Mesendoderm (in vitro differentiated cells): ENCODE measurements around the gene KRT10.

Source experiments
- DNase-seq: peaks from one replicate; pipeline ENCODE4 v3.0.0; 2013
- H2AK5ac ChIP-seq: 2 replicates; pipeline ENCODE4 v1.6.1; 2013; ENCODE audit warnings: low read length, inconsistent platforms
- H2BK120ac ChIP-seq: 2 replicates; pipeline ENCODE4 v1.6.1; 2013; ENCODE audit warnings: low read depth, mild to moderate bottlenecking, low read length, moderate library complexity, mixed read lengths
- H2BK15ac ChIP-seq: replicated peaks from 2 replicates; pipeline ENCODE4 v1.6.1; 2013; ENCODE audit warnings: low read depth, mild to moderate bottlenecking, moderate library complexity
- H2BK5ac ChIP-seq: 2 replicates; pipeline ENCODE4 v1.6.1; 2013; ENCODE audit warnings: low read length, inconsistent platforms
- H3K18ac ChIP-seq: 2 replicates; pipeline ENCODE4 v1.6.1; 2013; ENCODE audit warnings: mild to moderate bottlenecking, low read length, mixed read lengths
- H3K23ac ChIP-seq: one replicate; pipeline ENCODE4 v1.6.1; 2013; ENCODE audit warnings: low read length
- H3K27ac ChIP-seq: 2 replicates; pipeline ENCODE4 v1.5.1; 2013; ENCODE audit warnings: low read depth, mild to moderate bottlenecking, inconsistent platforms, low read length, moderate library complexity
- H3K27me3 ChIP-seq: 2 replicates; pipeline ENCODE4 v1.6.1; 2013; ENCODE audit warnings: low read length, control low read depth, mild to moderate bottlenecking, inconsistent platforms; ENCODE audit not compliant: insufficient read depth, poor library complexity
- H3K36me3 ChIP-seq: 2 replicates; pipeline ENCODE4 v1.6.1; 2013; ENCODE audit warnings: low read length, inconsistent platforms; ENCODE audit not compliant: control insufficient read depth, insufficient read depth
- H3K4ac ChIP-seq: one replicate; pipeline ENCODE4 v1.6.1; 2013; ENCODE audit warnings: low read depth, mild to moderate bottlenecking, low read length, moderate library complexity
- H3K4me1 ChIP-seq: 2 replicates; pipeline ENCODE4 v1.6.1; 2013; ENCODE audit warnings: low read depth, low read length, inconsistent platforms; ENCODE audit not compliant: control insufficient read depth
- H3K4me2 ChIP-seq: 2 replicates; pipeline ENCODE4 v1.6.1; 2013; ENCODE audit warnings: low read length
- H3K4me3 ChIP-seq: 2 replicates; pipeline ENCODE4 v1.5.1; 2013; ENCODE audit warnings: mild to moderate bottlenecking, low read length
- H3K56ac ChIP-seq: one replicate; pipeline ENCODE4 v1.6.1; 2013; ENCODE audit warnings: low read length
- H3K79me1 ChIP-seq: 2 replicates; pipeline ENCODE4 v1.6.1; 2013; ENCODE audit warnings: low read length, inconsistent platforms
- H3K79me2 ChIP-seq: 2 replicates; pipeline ENCODE4 v1.6.1; 2013; ENCODE audit warnings: mild to moderate bottlenecking, low read length; ENCODE audit not compliant: control insufficient read depth, insufficient read depth
- H3K9ac ChIP-seq: 2 replicates; pipeline ENCODE4 v1.6.1; 2013; ENCODE audit warnings: low read length, inconsistent platforms
- H4K5ac ChIP-seq: one replicate; pipeline ENCODE4 v1.6.1; 2013; ENCODE audit warnings: low read length
- H4K8ac ChIP-seq: one replicate; pipeline ENCODE4 v1.6.1; 2013; ENCODE audit warnings: low read depth, mild to moderate bottlenecking, control low read depth, low read length, moderate library complexity
- WGBS: extraction: QIAGEN DNeasy Blood & Tissue Kit; methylation state at CpG from one replicate; pipeline ENCODE4 v1.1.7; 2013; ENCODE audit warnings: low lambda C conversion rate, missing lambda C conversion rate; ENCODE audit not compliant: insufficient coverage; ENCODE audit errors: extremely low coverage; 5-methylcytosine and 5-hydroxymethylcytosine counted together

Gene KRT10

DNA sequence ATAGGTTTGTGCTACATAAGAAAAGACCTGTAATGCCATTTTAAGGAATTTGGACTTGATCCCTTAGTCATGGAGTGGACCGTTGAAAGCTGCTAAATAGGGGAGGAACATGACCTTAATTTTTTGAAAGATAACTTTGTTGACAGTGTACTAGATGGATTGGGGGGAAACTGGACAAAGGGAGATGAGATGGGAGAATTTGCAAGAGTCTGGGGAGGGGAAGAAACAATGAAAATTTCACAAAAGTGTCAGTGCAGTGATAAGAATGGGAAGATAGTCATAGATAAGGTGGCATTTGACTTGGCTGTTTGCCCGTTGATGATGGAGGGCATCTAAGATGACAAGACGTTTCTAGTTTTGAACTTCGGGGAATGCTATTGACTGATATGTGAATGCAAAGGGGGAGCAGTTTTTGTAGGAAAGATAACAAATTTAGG lies 22.3 kb upstream of the KRT10 start:
- H4K8ac ChIP-seq: no peak overlapping the region
- no peak overlapping the region for H3K27ac ChIP-seq
- H3K4ac ChIP-seq: no peak overlapping the region
- WGBS: no CpG with 5 or more reads among the region's 4 CpGs
- H4K5ac ChIP-seq: no peak overlapping the region
- H3K79me1 ChIP-seq: no peaks in the 10 kb centered on the region
- no peak overlapping the region for H2BK15ac ChIP-seq
- H3K27me3 ChIP-seq: no peaks in the 10 kb centered on the region
- no peak for DNase-seq
- H3K36me3 ChIP-seq: no peaks in the 10 kb centered on the region
- H3K4me2 ChIP-seq: no peak overlapping the region
- no peak overlapping the region for H3K4me3 ChIP-seq
- no peak overlapping the region for H2BK120ac ChIP-seq
- no peak overlapping the region for H3K9ac ChIP-seq
- H3K4me1 ChIP-seq: no peaks in the 10 kb centered on the region
- no peak overlapping the region for H3K18ac ChIP-seq
- H3K79me2 ChIP-seq: no peaks in the 10 kb centered on the region
- H2BK5ac ChIP-seq: no peak overlapping the region
- no peak overlapping the region for H3K56ac ChIP-seq
- no peak overlapping the region for H3K23ac ChIP-seq
- no peak overlapping the region for H2AK5ac ChIP-seq

DNA sequence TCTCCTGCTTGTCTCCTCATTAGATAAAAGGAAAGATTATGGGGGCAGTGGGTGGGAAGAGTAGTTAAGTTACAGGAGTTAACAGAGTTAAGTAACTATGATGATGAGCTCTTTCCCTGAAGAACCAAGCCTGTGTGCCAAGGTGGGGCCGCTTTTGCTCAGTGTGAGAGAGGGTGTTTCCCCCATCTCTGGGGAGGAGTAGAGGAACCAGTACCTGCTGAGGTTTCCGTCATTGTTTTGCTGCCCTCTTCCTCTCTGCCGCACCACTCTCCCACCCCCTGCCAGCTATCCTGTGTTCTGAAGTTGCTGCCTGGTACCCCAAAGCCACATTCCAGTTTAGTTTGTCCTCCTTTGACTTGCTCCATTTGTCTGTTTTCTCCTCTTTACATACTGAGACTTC lies 20.8 kb upstream of the KRT10 start:
- H2AK5ac ChIP-seq: no peak overlapping the region
- no peak overlapping the region for H3K27ac ChIP-seq
- DNase-seq: peak; percentile 18
- H3K79me1 ChIP-seq: no peaks in the 10 kb centered on the region
- no peak overlapping the region for H4K5ac ChIP-seq
- H3K9ac ChIP-seq: no peak overlapping the region
- H3K4ac ChIP-seq: no peak overlapping the region
- no peak overlapping the region for H2BK5ac ChIP-seq
- H3K23ac ChIP-seq: no peak overlapping the region
- no peak overlapping the region for H4K8ac ChIP-seq
- no peak overlapping the region for H3K4me2 ChIP-seq
- H3K36me3 ChIP-seq: no peaks in the 10 kb centered on the region
- H3K4me3 ChIP-seq: no peak overlapping the region
- H3K18ac ChIP-seq: no peak overlapping the region
- no peak overlapping the region for H2BK15ac ChIP-seq
- no peaks in the 10 kb centered on the region for H3K79me2 ChIP-seq
- no peaks in the 10 kb centered on the region for H3K27me3 ChIP-seq
- no CpG with 5 or more reads among the region's 3 CpGs for WGBS
- H3K4me1 ChIP-seq: no peaks in the 10 kb centered on the region
- H2BK120ac ChIP-seq: no peak overlapping the region
- no peak overlapping the region for H3K56ac ChIP-seq

DNA sequence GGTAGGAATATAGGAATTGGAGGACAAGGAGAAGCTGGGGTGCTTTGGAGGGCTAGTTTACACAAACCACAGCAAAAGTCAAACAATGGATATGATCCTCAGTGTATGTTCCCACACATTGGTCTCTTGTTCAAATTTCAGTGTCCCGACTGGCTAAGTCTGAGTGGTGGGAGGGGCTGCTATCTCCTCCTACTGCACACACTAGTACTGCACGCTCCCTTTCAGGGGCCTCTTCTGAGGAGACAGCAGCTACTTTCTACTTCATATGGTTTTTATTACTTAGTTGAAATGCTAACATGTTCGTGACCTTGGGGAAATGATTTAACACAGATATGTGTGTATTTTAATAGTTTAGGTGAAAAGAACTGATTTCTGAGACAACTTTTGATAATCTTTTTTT lies 18.8 kb upstream of the KRT10 start:
- no peak overlapping the region for H4K5ac ChIP-seq
- no peak overlapping the region for H3K4me3 ChIP-seq
- no peak overlapping the region for H3K18ac ChIP-seq
- no peak overlapping the region for H3K9ac ChIP-seq
- H3K79me1 ChIP-seq: no peaks in the 10 kb centered on the region
- H3K4me2 ChIP-seq: no peak overlapping the region
- no peak overlapping the region for H3K27ac ChIP-seq
- H2AK5ac ChIP-seq: no peak overlapping the region
- H3K36me3 ChIP-seq: no peaks in the 10 kb centered on the region
- H2BK15ac ChIP-seq: no peak overlapping the region
- no peak overlapping the region for H2BK120ac ChIP-seq
- DNase-seq: no peak
- H4K8ac ChIP-seq: no peak overlapping the region
- no peak overlapping the region for H3K56ac ChIP-seq
- no peaks in the 10 kb centered on the region for H3K79me2 ChIP-seq
- H2BK5ac ChIP-seq: no peak overlapping the region
- WGBS: no CpG with 5 or more reads among the region's 3 CpGs
- H3K4me1 ChIP-seq: no peaks in the 10 kb centered on the region
- H3K27me3 ChIP-seq: no peaks in the 10 kb centered on the region
- H3K4ac ChIP-seq: no peak overlapping the region
- H3K23ac ChIP-seq: no peak overlapping the region

DNA sequence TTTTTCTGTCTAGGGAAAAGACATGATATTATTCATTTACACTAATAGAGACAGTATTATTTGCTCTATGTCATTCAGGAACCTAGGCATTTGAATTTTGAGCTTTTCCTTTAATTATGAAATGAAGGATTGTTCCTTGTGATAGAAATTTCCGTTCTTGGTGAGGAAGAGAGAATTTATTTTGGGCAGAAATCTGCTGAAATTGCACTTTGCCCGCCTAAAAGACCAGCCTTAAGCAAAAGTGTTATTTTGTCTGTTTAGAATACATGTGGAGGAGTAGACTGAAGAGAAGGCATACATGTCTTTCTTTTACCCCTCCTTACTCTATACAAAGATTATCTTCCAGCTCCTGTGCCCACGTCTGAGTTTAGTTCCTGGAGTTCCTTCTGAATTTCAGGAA lies 16.8 kb upstream of the KRT10 start:
- no peak overlapping the region for H3K27ac ChIP-seq
- no peaks in the 10 kb centered on the region for H3K4me1 ChIP-seq
- no CpG with 5 or more reads among the region's 3 CpGs for WGBS
- no peak overlapping the region for H3K18ac ChIP-seq
- H3K79me1 ChIP-seq: no peaks in the 10 kb centered on the region
- H3K4me3 ChIP-seq: no peak overlapping the region
- H3K23ac ChIP-seq: no peak overlapping the region
- H4K5ac ChIP-seq: no peak overlapping the region
- DNase-seq: no peak
- H3K4ac ChIP-seq: no peak overlapping the region
- no peak overlapping the region for H2AK5ac ChIP-seq
- H3K56ac ChIP-seq: no peak overlapping the region
- no peaks in the 10 kb centered on the region for H3K27me3 ChIP-seq
- H3K36me3 ChIP-seq: no peaks in the 10 kb centered on the region
- no peak overlapping the region for H2BK15ac ChIP-seq
- H3K79me2 ChIP-seq: no peaks in the 10 kb centered on the region
- no peak overlapping the region for H4K8ac ChIP-seq
- H3K4me2 ChIP-seq: no peak overlapping the region
- H3K9ac ChIP-seq: no peak overlapping the region
- H2BK120ac ChIP-seq: no peak overlapping the region
- H2BK5ac ChIP-seq: no peak overlapping the region

DNA sequence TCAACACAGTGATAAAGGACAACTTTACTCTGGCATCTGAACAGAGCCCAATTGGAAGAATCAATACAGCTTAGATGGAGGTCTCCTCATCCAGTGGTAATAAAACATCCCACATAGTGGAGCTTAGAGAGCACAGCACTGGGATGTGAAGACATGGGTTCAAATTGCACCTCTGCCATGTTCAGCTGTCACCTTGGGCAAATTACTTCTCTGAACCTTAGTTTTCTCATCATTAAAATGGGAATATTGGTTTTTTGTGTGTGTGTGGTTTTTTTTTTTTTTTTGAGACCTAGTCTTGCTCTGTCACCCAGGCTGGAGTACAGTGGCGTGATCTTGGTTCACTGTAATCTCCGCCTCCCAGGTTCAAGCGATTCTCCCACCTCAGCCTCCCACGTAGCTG lies 13.6 kb upstream of the KRT10 start:
- H4K8ac ChIP-seq: no peak overlapping the region
- WGBS: no CpG with 5 or more reads among the region's 4 CpGs
- H3K4me2 ChIP-seq: no peak overlapping the region
- H2BK5ac ChIP-seq: no peak overlapping the region
- H3K79me1 ChIP-seq: no peaks in the 10 kb centered on the region
- no peak overlapping the region for H3K23ac ChIP-seq
- H3K4me1 ChIP-seq: no peaks in the 10 kb centered on the region
- H3K27ac ChIP-seq: no peak overlapping the region
- H3K9ac ChIP-seq: no peak overlapping the region
- H3K18ac ChIP-seq: no peak overlapping the region
- no peaks in the 10 kb centered on the region for H3K79me2 ChIP-seq
- H3K27me3 ChIP-seq: no peaks in the 10 kb centered on the region
- H3K36me3 ChIP-seq: no peaks in the 10 kb centered on the region
- no peak overlapping the region for H2BK15ac ChIP-seq
- H4K5ac ChIP-seq: no peak overlapping the region
- H3K4ac ChIP-seq: no peak overlapping the region
- H3K4me3 ChIP-seq: no peak overlapping the region
- no peak overlapping the region for H2BK120ac ChIP-seq
- no peak overlapping the region for H3K56ac ChIP-seq
- no peak overlapping the region for H2AK5ac ChIP-seq
- no peak for DNase-seq

DNA sequence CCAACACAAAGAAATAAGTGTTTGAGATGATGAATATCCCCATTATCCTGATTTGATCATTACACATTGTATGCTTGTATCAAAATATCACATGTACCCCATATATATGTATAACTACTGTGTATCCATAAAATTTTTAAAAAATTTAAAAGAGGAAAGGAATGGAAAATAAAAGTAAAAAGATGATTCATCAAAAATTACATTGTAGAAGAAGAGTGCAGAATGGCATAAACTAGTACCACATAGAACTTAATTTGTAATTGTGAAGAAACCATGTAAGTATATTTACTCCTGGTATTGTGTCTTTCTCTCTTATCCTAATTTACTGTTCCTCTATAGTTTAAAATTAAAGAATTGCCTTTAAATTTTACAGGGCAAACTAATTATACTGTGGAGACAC lies 11.5 kb upstream of the KRT10 start:
- H3K18ac ChIP-seq: no peak overlapping the region
- no peak overlapping the region for H3K27ac ChIP-seq
- no peak overlapping the region for H2AK5ac ChIP-seq
- H3K9ac ChIP-seq: no peak overlapping the region
- no peak overlapping the region for H3K4me2 ChIP-seq
- H3K4ac ChIP-seq: no peak overlapping the region
- H3K4me3 ChIP-seq: no peak overlapping the region
- H2BK120ac ChIP-seq: no peak overlapping the region
- no peak overlapping the region for H2BK5ac ChIP-seq
- no peak overlapping the region for H3K23ac ChIP-seq
- H3K27me3 ChIP-seq: no peaks in the 10 kb centered on the region
- no peak overlapping the region for H3K56ac ChIP-seq
- no peak overlapping the region for H4K8ac ChIP-seq
- no peaks in the 10 kb centered on the region for H3K79me2 ChIP-seq
- no peaks in the 10 kb centered on the region for H3K79me1 ChIP-seq
- no peaks in the 10 kb centered on the region for H3K36me3 ChIP-seq
- H3K4me1 ChIP-seq: no peaks in the 10 kb centered on the region
- no peak overlapping the region for H4K5ac ChIP-seq
- no peak overlapping the region for H2BK15ac ChIP-seq
- no peak for DNase-seq
